ENCODE measurements around the gene PAPSS1.
"Not testable (repeated sequence)": the region's sequence is repeated elsewhere in the genome, so short reads cannot be mapped to it uniquely, and the experiment has no call there.

The PAPSS1 gene

DNA sequence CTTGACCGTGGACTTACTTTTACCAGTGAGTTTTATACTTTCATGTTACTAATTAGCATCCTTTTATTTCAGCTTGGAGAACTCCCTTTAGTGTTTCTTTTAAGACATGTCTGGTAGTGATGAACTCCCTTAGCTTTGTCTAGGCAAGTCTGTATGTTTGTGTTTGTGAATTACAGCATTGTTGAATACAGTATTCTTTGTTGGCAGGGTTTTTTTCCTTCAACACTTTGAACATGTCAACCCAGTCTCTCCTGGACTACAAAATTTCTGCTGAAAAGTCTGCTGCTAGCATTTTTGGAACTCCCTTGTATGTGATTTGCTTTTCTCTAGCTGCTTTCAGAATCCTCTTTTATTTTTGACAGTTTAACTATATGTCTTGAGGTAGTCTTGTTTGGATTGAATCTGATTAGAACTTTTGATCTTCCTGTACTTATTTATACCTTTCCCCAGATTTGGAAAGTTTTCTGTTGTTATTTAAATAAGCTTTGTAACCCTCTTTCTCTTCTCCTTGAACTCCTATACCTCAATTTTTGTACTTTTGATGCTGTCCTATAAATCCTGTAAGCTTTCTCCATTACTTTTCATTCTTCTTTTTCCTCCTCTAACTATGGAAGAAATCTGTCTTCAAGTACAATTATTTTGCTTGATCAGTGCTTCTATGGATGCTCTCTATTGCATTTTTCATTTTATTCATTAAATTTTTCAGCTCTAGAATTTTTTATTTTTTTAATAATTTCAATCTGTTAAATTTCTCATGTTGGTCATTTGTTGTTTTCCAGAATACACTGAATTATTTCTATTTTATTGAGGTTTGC, 14.1 kb downstream of the PAPSS1 start:
- Histone ChIP-seq H2AFZ (ENCODE audit: low read length) (no peak overlapping the region), H3K27me3 (ENCODE audit: insufficient read depth, low read length, poor library complexity, severe bottlenecking) (no peaks in the 10 kb centered on the region), H3K4me1 (ENCODE audit: insufficient read depth, low read length, poor library complexity, severe bottlenecking) (peaks cover 18% of the 10 kb centered on the region), H3K9ac (ENCODE audit: low read depth, low read length, poor library complexity, severe bottlenecking) (no peak overlapping the region), H3K9me2 (replicated peaks; ENCODE audit: low read depth, low read length) (no peaks in the 10 kb centered on the region), H3K4me3 (ENCODE audit: low read length, poor library complexity, severe bottlenecking) (no peak overlapping the region), H4K20me1 (ENCODE audit: insufficient read depth, low read length, poor library complexity, severe bottlenecking) (no peaks in the 10 kb centered on the region), H3K36me3 (ENCODE audit: insufficient read depth, low read length) (no peaks in the 10 kb centered on the region), H3K9me3 (ENCODE audit: insufficient read depth, low read depth, low read length) (peaks cover 33% of the 10 kb centered on the region), H3K4me2 (ENCODE audit: low read depth, low read length, poor library complexity, severe bottlenecking) (no peak overlapping the region), H3F3A (ENCODE audit: low read depth) (no peaks in the 10 kb centered on the region), H3K79me2 (ENCODE audit: insufficient read depth, low read length) (peaks cover 25% of the 10 kb centered on the region; the same call in 1 of the 2 replicates)
- TF ChIP-seq, protein P1, sequence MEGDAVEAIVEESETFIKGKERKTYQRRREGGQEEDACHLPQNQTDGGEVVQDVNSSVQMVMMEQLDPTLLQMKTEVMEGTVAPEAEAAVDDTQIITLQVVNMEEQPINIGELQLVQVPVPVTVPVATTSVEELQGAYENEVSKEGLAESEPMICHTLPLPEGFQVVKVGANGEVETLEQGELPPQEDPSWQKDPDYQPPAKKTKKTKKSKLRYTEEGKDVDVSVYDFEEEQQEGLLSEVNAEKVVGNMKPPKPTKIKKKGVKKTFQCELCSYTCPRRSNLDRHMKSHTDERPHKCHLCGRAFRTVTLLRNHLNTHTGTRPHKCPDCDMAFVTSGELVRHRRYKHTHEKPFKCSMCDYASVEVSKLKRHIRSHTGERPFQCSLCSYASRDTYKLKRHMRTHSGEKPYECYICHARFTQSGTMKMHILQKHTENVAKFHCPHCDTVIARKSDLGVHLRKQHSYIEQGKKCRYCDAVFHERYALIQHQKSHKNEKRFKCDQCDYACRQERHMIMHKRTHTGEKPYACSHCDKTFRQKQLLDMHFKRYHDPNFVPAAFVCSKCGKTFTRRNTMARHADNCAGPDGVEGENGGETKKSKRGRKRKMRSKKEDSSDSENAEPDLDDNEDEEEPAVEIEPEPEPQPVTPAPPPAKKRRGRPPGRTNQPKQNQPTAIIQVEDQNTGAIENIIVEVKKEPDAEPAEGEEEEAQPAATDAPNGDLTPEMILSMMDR (conservative IDR thresholded peaks at IDR 0.05; ENCODE audit: low read length) = no peak
- no peak for TF ChIP-seq EZH2phosphoT487 (IDR thresholded peaks at IDR 0.05; ENCODE audit: borderline replicate concordance)

DNA sequence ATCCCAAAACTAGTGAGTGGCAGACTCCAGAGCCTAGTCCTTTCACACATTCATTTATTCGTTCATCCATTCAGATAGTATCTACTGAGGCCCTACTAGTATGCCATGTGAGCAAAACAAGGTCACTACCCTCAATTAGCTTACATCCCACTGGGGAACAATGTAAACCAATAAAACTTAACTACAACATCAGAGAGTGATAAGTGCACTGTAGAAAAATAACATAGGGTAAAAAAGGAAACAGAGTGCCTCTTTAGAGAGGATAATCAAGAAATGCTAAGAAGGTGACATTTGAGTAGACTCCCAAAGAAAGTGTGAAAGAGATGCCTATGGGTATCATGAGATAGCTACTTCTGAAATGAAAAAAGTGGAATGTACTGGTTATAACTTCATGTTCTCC, 18.5 kb downstream of the PAPSS1 start:
- no peak for TF ChIP-seq EZH2phosphoT487 (IDR thresholded peaks at IDR 0.05; ENCODE audit: borderline replicate concordance)
- TF ChIP-seq, protein P1 (conservative IDR thresholded peaks at IDR 0.05; ENCODE audit: low read length) = no peak
- Histone ChIP-seq H3F3A (ENCODE audit: low read depth) (no peaks in the 10 kb centered on the region), H3K27me3 (ENCODE audit: insufficient read depth, low read length, poor library complexity, severe bottlenecking) (no peaks in the 10 kb centered on the region), H3K4me1 (ENCODE audit: insufficient read depth, low read length, poor library complexity, severe bottlenecking) (peaks cover 6% of the 10 kb centered on the region), H3K9ac (ENCODE audit: low read depth, low read length, poor library complexity, severe bottlenecking) (no peak overlapping the region), H3K4me2 (ENCODE audit: low read depth, low read length, poor library complexity, severe bottlenecking) (no peak overlapping the region), H3K36me3 (ENCODE audit: insufficient read depth, low read length) (peaks cover 34% of the 10 kb centered on the region), H3K9me2 (replicated peaks; ENCODE audit: low read depth, low read length) (no peaks in the 10 kb centered on the region), H4K20me1 (ENCODE audit: insufficient read depth, low read length, poor library complexity, severe bottlenecking) (no peaks in the 10 kb centered on the region), H3K9me3 (ENCODE audit: insufficient read depth, low read depth, low read length) (peaks cover 24% of the 10 kb centered on the region), H3K79me2 (ENCODE audit: insufficient read depth, low read length) (peaks cover 7% of the 10 kb centered on the region; the same call in 1 of the 2 replicates), H3K4me3 (ENCODE audit: low read length, poor library complexity, severe bottlenecking) (no peak overlapping the region), H2AFZ (ENCODE audit: low read length) (no peak overlapping the region)

DNA sequence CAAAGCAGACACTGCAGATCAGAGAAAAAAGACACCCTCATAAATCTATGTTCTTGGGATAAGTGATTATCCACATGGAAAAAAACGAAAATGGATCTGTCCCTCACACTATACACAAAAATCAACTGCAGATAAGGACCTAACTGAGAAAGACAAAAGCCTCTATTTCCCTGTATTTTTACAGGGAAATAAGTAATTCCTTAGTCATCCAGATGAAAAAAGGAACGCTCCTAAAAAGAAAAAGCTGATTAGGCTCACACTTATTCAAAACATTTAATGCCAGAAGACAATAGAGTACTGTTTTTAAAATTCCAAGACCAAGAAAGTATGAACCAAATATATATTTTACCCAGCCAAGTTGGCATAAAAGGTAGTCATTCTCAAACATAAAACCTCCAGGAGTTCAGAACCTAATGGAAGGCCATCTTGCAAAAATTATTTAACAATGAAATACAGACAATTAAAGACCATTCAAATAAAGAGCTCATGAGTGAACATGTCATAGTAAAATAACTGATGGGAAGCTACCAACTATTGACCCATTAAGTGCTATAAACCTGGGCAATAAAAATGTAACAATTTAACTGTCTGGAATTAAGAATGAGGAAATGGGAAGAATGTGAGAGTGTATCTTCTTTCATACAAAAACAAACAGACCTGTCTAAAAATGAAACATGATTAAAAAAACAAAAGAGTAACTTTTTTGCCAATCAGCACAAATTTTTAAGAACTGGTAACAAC, 20.4 kb downstream of the PAPSS1 start:
- Histone ChIP-seq H3K9me2 (replicated peaks; ENCODE audit: low read depth, low read length) (no peaks in the 10 kb centered on the region), H3K27me3 (ENCODE audit: insufficient read depth, low read length, poor library complexity, severe bottlenecking) (no peaks in the 10 kb centered on the region), H3F3A (ENCODE audit: low read depth) (no peaks in the 10 kb centered on the region), H3K9me3 (ENCODE audit: insufficient read depth, low read depth, low read length) (peaks cover 11% of the 10 kb centered on the region; the same call in 1 of the 2 replicates), H3K4me3 (ENCODE audit: low read length, poor library complexity, severe bottlenecking) (no peak overlapping the region), H4K20me1 (ENCODE audit: insufficient read depth, low read length, poor library complexity, severe bottlenecking) (no peaks in the 10 kb centered on the region), H3K4me1 (ENCODE audit: insufficient read depth, low read length, poor library complexity, severe bottlenecking) (peaks cover 6% of the 10 kb centered on the region), H2AFZ (ENCODE audit: low read length) (no peak overlapping the region), H3K36me3 (ENCODE audit: insufficient read depth, low read length) (peaks cover 36% of the 10 kb centered on the region), H3K4me2 (ENCODE audit: low read depth, low read length, poor library complexity, severe bottlenecking) (no peak overlapping the region), H3K9ac (ENCODE audit: low read depth, low read length, poor library complexity, severe bottlenecking) (no peak overlapping the region), H3K79me2 (ENCODE audit: insufficient read depth, low read length) (peaks cover 7% of the 10 kb centered on the region; the same call in 1 of the 2 replicates)
- TF ChIP-seq EZH2phosphoT487 (IDR thresholded peaks at IDR 0.05; ENCODE audit: borderline replicate concordance) = no peak
- TF ChIP-seq, protein P1 (conservative IDR thresholded peaks at IDR 0.05; ENCODE audit: low read length) = no peak

DNA sequence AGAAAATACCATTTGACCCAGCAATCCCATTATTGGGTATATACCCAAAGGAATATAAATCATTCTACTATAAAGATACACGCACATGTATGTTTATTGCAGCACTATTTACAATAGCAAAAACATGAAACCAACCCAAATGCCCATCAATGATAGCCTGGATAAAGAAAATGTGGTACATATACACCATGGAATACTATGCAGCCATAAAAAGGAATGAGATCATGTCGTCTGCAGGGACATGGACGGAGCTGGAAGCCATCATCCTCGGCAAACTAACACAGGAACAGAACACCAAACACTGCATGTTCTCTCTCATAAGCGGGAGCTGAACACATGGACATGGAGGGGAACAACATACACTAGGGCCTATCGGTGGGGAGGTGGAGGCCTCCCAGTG, 23.8 kb downstream of the PAPSS1 start:
- H3K4me3 ChIP-seq (ENCODE audit: low read length, poor library complexity, severe bottlenecking); H2AFZ ChIP-seq (ENCODE audit: low read length); H4K20me1 ChIP-seq (ENCODE audit: insufficient read depth, low read length, poor library complexity, severe bottlenecking); H3F3A ChIP-seq (ENCODE audit: low read depth); H3K79me2 ChIP-seq (ENCODE audit: insufficient read depth, low read length); H3K4me1 ChIP-seq (ENCODE audit: insufficient read depth, low read length, poor library complexity, severe bottlenecking); H3K9ac ChIP-seq (ENCODE audit: low read depth, low read length, poor library complexity, severe bottlenecking); H3K9me2 ChIP-seq (replicated peaks; ENCODE audit: low read depth, low read length); H3K4me2 ChIP-seq (ENCODE audit: low read depth, low read length, poor library complexity, severe bottlenecking); H3K9me3 ChIP-seq (ENCODE audit: insufficient read depth, low read depth, low read length); H3K27me3 ChIP-seq (ENCODE audit: insufficient read depth, low read length, poor library complexity, severe bottlenecking): not testable (repeated sequence)
- peaks cover 60% of the 10 kb centered on the region for H3K36me3 ChIP-seq (ENCODE audit: insufficient read depth, low read length)

Data from Loucy (cell line).